ENCODE results near the gene ELP4.

Gene ELP4

GRCh38 chr11:31798057-31798553 lies 288.5 kb downstream of the ELP4 start:
- DNase-seq (ENCODE audit: low read depth in 3 of 3, low spot score in 1 of 3), result no peak

GRCh38 chr11:31798554-31799434 lies 289.2 kb downstream of the ELP4 start:
- no peak for DNase-seq (ENCODE audit: low read depth in 3 of 3, low spot score in 1 of 3)

GRCh38 chr11:31799435-31800397 lies 290.1 kb downstream of the ELP4 start:
- no peak for DNase-seq (ENCODE audit: low read depth in 3 of 3, low spot score in 1 of 3)

- no peak for DNase-seq (ENCODE audit: low read depth in 3 of 3, low spot score in 1 of 3)
These were observed 291.1 kb downstream of the ELP4 start for GRCh38 chr11:31800398-31801265.

- no peak for DNase-seq (ENCODE audit: low read depth in 3 of 3, low spot score in 1 of 3)
These were observed 291.7 kb downstream of the ELP4 start for GRCh38 chr11:31801298-31801702.

- no peak for DNase-seq (ENCODE audit: low read depth in 3 of 3, low spot score in 1 of 3)
These were observed 292.5 kb downstream of the ELP4 start for GRCh38 chr11:31802000-31802551.

GRCh38 chr11:31802609-31802989 lies 293.0 kb downstream of the ELP4 start:
- DNase-seq (ENCODE audit: low read depth in 3 of 3, low spot score in 1 of 3), result no peak

- DNase-seq (ENCODE audit: low read depth in 3 of 3, low spot score in 1 of 3), result no peak
These were observed 293.6 kb downstream of the ELP4 start for GRCh38 chr11:31802990-31803812.

- DNase-seq (ENCODE audit: low read depth in 3 of 3, low spot score in 1 of 3), result no peak
These were observed 294.3 kb downstream of the ELP4 start for GRCh38 chr11:31803813-31804311.

- no peak for DNase-seq (ENCODE audit: low read depth in 3 of 3, low spot score in 1 of 3)
These were observed 294.9 kb downstream of the ELP4 start for GRCh38 chr11:31804312-31805036.

GRCh38 chr11:31805037-31805628 lies 295.6 kb downstream of the ELP4 start:
- no peak for DNase-seq (ENCODE audit: low read depth in 3 of 3, low spot score in 1 of 3)

- DNase-seq (ENCODE audit: low read depth in 3 of 3, low spot score in 1 of 3), result no peak
These were observed 296.1 kb downstream of the ELP4 start for GRCh38 chr11:31805629-31806185.

GRCh38 chr11:31806186-31806927 lies 296.8 kb downstream of the ELP4 start:
- DNase-seq (ENCODE audit: low read depth in 3 of 3, low spot score in 1 of 3), result no peak

- no peak for DNase-seq (ENCODE audit: low read depth in 3 of 3, low spot score in 1 of 3)
These were observed 297.6 kb downstream of the ELP4 start for GRCh38 chr11:31806928-31807798.

- no peak for DNase-seq (ENCODE audit: low read depth in 3 of 3, low spot score in 1 of 3)
These were observed 298.5 kb downstream of the ELP4 start for GRCh38 chr11:31807799-31808667.

All from stimulated activated CD4-positive, alpha-beta T cell treated with anti-CD3 and anti-CD28 coated beads, TNF-alpha, amount 100 ng/mL, for 1 hour (primary cell).